Neutrophil (primary cell): Measurements from ENCODE around the gene DEPDC5.
"Not testable (repeated sequence)": the region's sequence is repeated elsewhere in the genome, so short reads cannot be mapped to it uniquely, and the experiment has no call there.

Source experiments
- H3K27ac ChIP-seq: fragments of 200-600 bp; sonication (generic); 2 replicates; pipeline ENCODE4 v1.5.1; 2016; ENCODE audit warnings: mild to moderate bottlenecking, moderate library complexity
- H3K27me3 ChIP-seq: fragments of 200-600 bp; sonication (generic); 2 replicates; pipeline ENCODE4 v1.6.0; 2016; ENCODE audit warnings: mild to moderate bottlenecking
- H3K36me3 ChIP-seq: fragments of 200-600 bp; sonication (generic); 2 replicates; pipeline ENCODE4 v1.5.1; 2017
- H3K4me1 ChIP-seq, 2 experiments: fragments of 200-600 bp in 1 of 2; sonication (generic) in 1 of 2; 1 replicate in 1 of 2; 2 replicates in 1 of 2; pipeline versions ENCODE4 v1.5.1 to v1.6.1; 2013 to 2016; ENCODE audit warnings: low read depth in 1 of 2, low read length in 1 of 2, mild to moderate bottlenecking in 1 of 2, moderate library complexity in 1 of 2; ENCODE audit not compliant: control insufficient read depth in 1 of 2, insufficient read depth in 1 of 2
- H3K4me3 ChIP-seq, 2 experiments: fragments of 200-600 bp in 1 of 2; sonication (generic) in 1 of 2; 1 replicate in 1 of 2; 2 replicates in 1 of 2; pipeline ENCODE4 v1.5.1; 2013 to 2016; ENCODE audit warnings: low read depth in 1 of 2, low read length in 1 of 2, mild to moderate bottlenecking in 1 of 2, moderate library complexity in 1 of 2
- H3K9me3 ChIP-seq: fragments of 200-600 bp; sonication (generic); 2 replicates; pipeline ENCODE4 v1.5.1; 2016
- TF ChIP-seq, protein P1 (sequence below): fragments of 200-600 bp; sonication (generic); IDR thresholded peaks from 2 replicates; pipeline ENCODE4 v1.5.1; 2016; ENCODE audit warnings: antibody characterized with exemption

Gene DEPDC5

DNA sequence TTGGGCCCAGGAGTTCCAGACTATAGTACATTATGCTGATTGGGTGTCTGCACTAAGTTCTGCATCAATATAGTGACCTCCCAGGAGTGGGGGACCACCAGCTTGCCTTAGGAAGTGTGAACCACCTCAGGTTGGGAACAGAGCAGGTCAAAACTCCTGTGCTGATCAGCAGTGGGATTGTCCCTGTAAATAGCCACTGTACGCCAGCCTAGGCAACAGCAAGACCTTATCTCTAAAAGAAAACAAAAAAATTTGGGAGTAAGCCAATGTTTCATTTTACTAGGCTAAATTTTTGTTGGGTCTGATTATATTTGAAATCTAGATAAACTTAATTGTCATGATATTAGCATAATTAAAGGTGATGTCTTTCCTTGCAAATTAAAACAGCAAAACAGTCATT is 3.4 kb downstream of the DEPDC5 start:
- Histone ChIP-seq H3K27ac (no peak overlapping the region), H3K9me3 (no peaks in the 10 kb centered on the region), H3K36me3 (peaks cover 30% of the 10 kb centered on the region), H3K4me3 (no peak overlapping the region), H3K4me1 (peaks cover 25 to 27% of the 10 kb centered on the region in 2 experiments), H3K27me3 (no peaks in the 10 kb centered on the region)
- TF ChIP-seq, protein P1, sequence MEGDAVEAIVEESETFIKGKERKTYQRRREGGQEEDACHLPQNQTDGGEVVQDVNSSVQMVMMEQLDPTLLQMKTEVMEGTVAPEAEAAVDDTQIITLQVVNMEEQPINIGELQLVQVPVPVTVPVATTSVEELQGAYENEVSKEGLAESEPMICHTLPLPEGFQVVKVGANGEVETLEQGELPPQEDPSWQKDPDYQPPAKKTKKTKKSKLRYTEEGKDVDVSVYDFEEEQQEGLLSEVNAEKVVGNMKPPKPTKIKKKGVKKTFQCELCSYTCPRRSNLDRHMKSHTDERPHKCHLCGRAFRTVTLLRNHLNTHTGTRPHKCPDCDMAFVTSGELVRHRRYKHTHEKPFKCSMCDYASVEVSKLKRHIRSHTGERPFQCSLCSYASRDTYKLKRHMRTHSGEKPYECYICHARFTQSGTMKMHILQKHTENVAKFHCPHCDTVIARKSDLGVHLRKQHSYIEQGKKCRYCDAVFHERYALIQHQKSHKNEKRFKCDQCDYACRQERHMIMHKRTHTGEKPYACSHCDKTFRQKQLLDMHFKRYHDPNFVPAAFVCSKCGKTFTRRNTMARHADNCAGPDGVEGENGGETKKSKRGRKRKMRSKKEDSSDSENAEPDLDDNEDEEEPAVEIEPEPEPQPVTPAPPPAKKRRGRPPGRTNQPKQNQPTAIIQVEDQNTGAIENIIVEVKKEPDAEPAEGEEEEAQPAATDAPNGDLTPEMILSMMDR: no peak

DNA sequence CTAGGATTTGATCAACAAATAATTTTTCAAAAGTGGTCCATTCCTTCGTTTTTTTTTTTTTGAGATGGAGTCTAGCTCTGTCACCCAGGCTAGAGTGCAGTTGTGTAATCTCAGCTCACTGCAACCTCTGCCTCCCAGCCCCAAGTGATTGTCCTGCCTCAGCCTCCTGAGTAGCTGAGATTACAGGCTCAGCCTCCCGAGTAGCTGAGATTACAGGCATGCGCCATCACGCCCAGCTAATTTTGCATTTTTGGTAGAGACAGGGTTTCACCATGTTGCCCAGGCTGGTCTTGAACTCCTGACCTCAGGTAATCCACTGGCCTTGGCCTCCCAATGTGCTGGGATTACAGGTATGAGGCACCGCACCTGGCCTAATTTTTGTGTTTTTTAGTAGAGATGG is 5.0 kb downstream of the DEPDC5 start:
- Histone ChIP-seq H3K36me3 (peaks cover 40% of the 10 kb centered on the region), H3K4me1 (peaks cover 11 to 13% of the 10 kb centered on the region in 2 experiments)
- not testable (repeated sequence) for H3K27ac ChIP-seq, H3K27me3 ChIP-seq, H3K4me3 ChIP-seq, H3K9me3 ChIP-seq

DNA sequence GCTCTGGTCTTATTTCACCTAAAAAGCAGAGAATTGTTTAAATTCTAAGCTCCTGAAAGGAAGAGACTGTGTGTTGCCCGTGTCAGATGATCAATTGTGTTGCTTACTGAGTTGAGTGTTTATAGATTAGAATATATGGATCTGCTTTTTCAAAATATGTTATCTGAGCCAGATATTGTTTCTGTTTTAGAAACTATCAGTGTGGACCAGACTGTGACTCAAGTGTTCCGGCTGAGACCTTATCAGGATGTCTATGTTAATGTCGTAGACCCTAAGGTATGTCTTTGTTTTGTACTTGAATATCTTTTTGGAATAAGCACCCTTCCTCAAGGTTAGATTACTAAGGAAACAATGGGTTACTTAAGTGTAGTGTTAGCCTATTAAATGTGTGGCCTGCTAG is 11.0 kb downstream of the DEPDC5 start:
- Histone ChIP-seq H3K27ac (no peak overlapping the region), H3K27me3 (no peaks in the 10 kb centered on the region), H3K9me3 (no peaks in the 10 kb centered on the region), H3K4me3 (no peak overlapping the region), H3K4me1 (no peaks in the 10 kb centered on the region), H3K36me3 (peaks cover 77% of the 10 kb centered on the region)
- TF ChIP-seq, protein P1: no peak

DNA sequence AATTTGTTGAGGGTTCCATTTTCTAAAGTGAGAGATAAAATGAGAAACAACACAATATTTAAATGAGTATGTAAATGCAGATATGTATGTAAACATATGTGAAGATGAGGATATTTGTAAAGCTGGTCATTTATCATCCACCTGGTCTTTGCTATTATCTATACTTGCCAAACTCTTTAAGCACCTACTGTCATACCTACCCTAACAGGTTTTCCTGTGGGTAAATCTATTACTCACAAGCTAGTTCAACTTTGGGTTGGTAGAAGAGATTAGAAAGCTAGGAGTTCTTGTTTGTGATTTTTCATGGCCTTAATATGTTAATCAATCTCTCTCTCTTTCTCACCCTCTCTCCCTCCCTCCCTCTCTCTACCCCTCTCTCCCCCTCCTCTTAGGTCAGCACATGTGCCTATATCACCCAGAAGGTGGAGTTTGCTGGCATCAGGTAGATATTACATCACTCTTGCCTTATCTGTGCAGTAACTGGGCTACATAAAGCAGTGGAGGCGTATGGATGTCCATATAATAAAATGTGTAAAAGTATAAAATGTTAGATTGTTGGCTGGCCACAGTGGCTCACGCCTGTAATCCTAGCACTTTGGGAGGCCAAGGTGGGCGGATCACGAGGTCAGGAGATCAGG is 14.7 kb downstream of the DEPDC5 start:
- H3K27ac ChIP-seq: no peak overlapping the region
- no peaks in the 10 kb centered on the region for H3K27me3 ChIP-seq
- no peak overlapping the region for H3K4me3 ChIP-seq
- peaks cover 81% of the 10 kb centered on the region for H3K36me3 ChIP-seq
- H3K4me1 ChIP-seq: no peaks in the 10 kb centered on the region
- no peaks in the 10 kb centered on the region for H3K9me3 ChIP-seq
- TF ChIP-seq, protein P1: no peak

DNA sequence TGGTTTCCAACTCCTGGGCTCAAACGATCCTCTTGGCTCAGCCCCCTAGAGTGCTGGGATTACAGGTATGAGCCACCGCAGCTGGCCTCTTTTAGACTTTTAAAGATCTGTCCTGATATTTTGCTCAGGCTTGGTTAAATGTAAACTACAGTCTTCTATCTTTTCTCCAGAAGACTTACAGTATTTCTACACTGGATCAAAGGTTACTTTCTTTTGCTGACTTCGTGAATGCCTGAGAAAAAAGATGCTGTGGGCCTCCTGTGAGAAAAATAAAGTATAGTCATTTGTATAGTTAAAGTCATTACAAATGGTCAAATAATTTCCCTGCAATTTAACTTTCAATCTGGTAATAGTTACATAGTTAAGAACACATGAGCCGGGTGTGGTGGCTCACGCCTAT is 19.6 kb downstream of the DEPDC5 start:
- Histone ChIP-seq H3K9me3 (no peaks in the 10 kb centered on the region), H3K27me3 (no peaks in the 10 kb centered on the region), H3K27ac (no peak overlapping the region), H3K36me3 (peaks cover 76% of the 10 kb centered on the region), H3K4me1 (no peaks in the 10 kb centered on the region), H3K4me3 (no peak overlapping the region)
- TF ChIP-seq, protein P1: no peak

DNA sequence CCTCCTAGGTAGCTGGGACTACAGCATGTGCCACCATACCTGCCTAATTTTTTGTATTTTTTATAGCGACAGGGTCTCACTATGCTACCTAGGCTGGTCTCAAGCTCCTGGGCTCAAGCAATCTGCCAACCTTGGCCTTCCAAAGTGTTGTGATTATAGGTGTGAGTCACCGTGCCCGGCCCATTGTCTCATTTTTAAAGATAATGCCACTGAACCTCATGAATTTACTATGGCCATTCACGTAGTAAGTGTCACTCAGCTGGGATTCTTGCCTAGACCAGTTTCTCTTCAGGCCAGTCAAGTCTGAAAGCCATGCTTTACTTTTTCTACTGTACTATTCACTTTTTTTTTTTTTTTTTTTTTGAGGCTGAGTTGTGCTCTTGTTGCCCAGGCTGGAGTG is 22.4 kb downstream of the DEPDC5 start:
- no peak overlapping the region for H3K27ac ChIP-seq
- no peak overlapping the region for H3K4me3 ChIP-seq
- no peaks in the 10 kb centered on the region for H3K4me1 ChIP-seq
- H3K27me3 ChIP-seq: no peaks in the 10 kb centered on the region
- TF ChIP-seq, protein P1: no peak
- H3K36me3 ChIP-seq: peaks cover 82% of the 10 kb centered on the region
- H3K9me3 ChIP-seq: no peaks in the 10 kb centered on the region
